Measurements from ENCODE around the gene PFKFB2.
A peak's percentile ranks its signal among the peaks of the same experiment; 100 is the strongest.

The PFKFB2 gene

GRCh38 chr1:207089627-207090355 is 36.7 kb downstream of the PFKFB2 start:
- TF ChIP-seq Cebpa-rat (IDR thresholded peaks at IDR 0.05): no peak
- Histone ChIP-seq H3K4me3 (no peak overlapping the region), H3K4me2 (peak overlapping the region; percentile 43 to 83 (median 55)), H3K4me1 (peaks cover 10 to 41% (median 14%) of the 10 kb centered on the region in 10 experiments; a peak in 18 of 20 replicates), H3K36me3 (no peaks in the 10 kb centered on the region), H3K27ac (no peak overlapping the region; a peak in 1 of 22 replicates), H4K20me1 (no peaks in the 10 kb centered on the region), H3K27me3 (no peaks in the 10 kb centered on the region), H3K9ac (peak overlapping the region in 1 of 11 experiments; percentile 13; a peak in 1 of 22 replicates), H3K9me3 (replicated peaks in 1 of 11) (no peaks in the 10 kb centered on the region)

GRCh38 chr1:207091200-207091908 is 38.3 kb downstream of the PFKFB2 start:
- H3K9ac ChIP-seq: no peak overlapping the region
- no peaks in the 10 kb centered on the region for H4K20me1 ChIP-seq
- no peaks in the 10 kb centered on the region for H3K9me3 ChIP-seq (replicated peaks in 1 of 11)
- H3K36me3 ChIP-seq: no peaks in the 10 kb centered on the region
- no peak overlapping the region for H3K4me3 ChIP-seq
- H3K27ac ChIP-seq: no peak overlapping the region
- H3K4me2 ChIP-seq: peak overlapping the region in 3 of 11 experiments; percentile 6 to 26 (median 14); a peak in 2 of 22 replicates
- no peaks in the 10 kb centered on the region for H3K27me3 ChIP-seq
- no peak for TF ChIP-seq Cebpa-rat (IDR thresholded peaks at IDR 0.05)
- H3K4me1 ChIP-seq: peaks cover 10 to 27% (median 14%) of the 10 kb centered on the region in 10 experiments; a peak in 18 of 20 replicates

GRCh38 chr1:207093944-207094343 is 40.9 kb downstream of the PFKFB2 start:
- H3K4me2 ChIP-seq: no peak overlapping the region
- H3K36me3 ChIP-seq: no peaks in the 10 kb centered on the region
- no peak overlapping the region for H3K9ac ChIP-seq
- no peak overlapping the region for H3K27ac ChIP-seq
- no peaks in the 10 kb centered on the region for H4K20me1 ChIP-seq
- H3K9me3 ChIP-seq (replicated peaks in 1 of 11): peaks cover 8 to 16% (median 12%) of the 10 kb centered on the region in 11 experiments; a peak in 21 of 22 replicates
- H3K27me3 ChIP-seq: no peaks in the 10 kb centered on the region
- no peak overlapping the region for H3K4me3 ChIP-seq
- H3K4me1 ChIP-seq: peaks cover 6 to 22% (median 10%) of the 10 kb centered on the region in 10 experiments; a peak in 18 of 20 replicates
- no peak for TF ChIP-seq Cebpa-rat (IDR thresholded peaks at IDR 0.05)

DNA sequence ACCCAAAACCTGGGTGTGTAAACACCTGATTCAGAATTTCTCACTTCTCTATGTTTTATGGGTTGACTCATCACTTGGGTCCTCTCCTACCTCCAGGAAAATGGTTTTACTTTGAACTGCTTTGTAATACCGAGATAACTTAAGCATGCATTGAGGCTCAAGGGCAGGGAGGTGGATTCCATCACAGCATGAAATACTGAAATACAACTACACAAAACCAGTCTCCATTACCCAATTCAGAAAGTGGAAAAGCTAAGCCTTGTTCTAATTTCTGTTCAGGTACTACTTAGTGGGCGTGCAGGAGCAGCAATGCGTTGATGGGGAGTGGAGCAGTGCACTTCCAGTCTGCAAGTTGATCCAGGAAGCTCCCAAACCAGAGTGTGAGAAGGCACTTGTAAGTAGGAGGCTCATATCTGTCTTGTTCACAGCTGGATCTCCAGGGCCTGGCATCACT is 44.8 kb downstream of the PFKFB2 start:
- Histone ChIP-seq H3K9ac (no peak overlapping the region), H3K4me1 (no peaks in the 10 kb centered on the region), H3K9me3 (replicated peaks in 1 of 11) (peaks cover 13 to 20% (median 18%) of the 10 kb centered on the region in 11 experiments; a peak in 21 of 22 replicates), H3K27me3 (no peaks in the 10 kb centered on the region), H3K27ac (no peak overlapping the region), H3K4me3 (no peak overlapping the region), H4K20me1 (no peaks in the 10 kb centered on the region), H3K4me2 (no peak overlapping the region), H3K36me3 (no peaks in the 10 kb centered on the region)
- no peak for TF ChIP-seq Cebpa-rat (IDR thresholded peaks at IDR 0.05)

- Histone ChIP-seq H3K27ac (no peak overlapping the region), H3K4me1 (peaks cover 0 to 12% (median 0%) of the 10 kb centered on the region in 10 experiments; a peak in 6 of 20 replicates), H3K4me3 (no peak overlapping the region), H3K9me3 (replicated peaks in 1 of 11) (peaks cover 13 to 20% (median 18%) of the 10 kb centered on the region in 11 experiments; a peak in 21 of 22 replicates), H3K4me2 (no peak overlapping the region), H3K9ac (no peak overlapping the region), H3K36me3 (no peaks in the 10 kb centered on the region), H3K27me3 (no peaks in the 10 kb centered on the region), H4K20me1 (no peaks in the 10 kb centered on the region)
- no peak for TF ChIP-seq Cebpa-rat (IDR thresholded peaks at IDR 0.05)
Measured at GRCh38 chr1:207101720-207102119, 48.6 kb downstream of the PFKFB2 start.

DNA sequence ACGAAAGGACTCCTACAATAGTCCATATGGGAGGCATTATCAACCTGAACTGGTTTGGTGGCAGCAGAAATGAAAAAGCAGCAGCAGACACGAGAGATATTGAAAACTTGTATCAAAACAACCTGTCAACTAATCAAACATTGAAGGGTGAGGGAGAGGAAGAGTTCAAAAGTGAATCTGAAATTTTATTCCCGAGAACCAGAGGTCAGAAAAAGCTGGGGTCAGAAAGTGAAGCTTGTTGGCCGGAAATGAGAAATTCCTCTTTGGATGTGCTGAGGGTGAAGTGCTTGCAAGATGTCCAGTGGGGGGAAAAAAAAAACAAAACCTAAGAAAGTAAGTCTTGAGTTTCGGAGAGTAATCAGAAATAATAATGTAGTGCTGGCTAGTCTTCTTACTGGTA is 49.1 kb downstream of the PFKFB2 start:
- no peaks in the 10 kb centered on the region for H4K20me1 ChIP-seq
- no peaks in the 10 kb centered on the region for H3K27me3 ChIP-seq
- peaks cover 0 to 12% (median 0%) of the 10 kb centered on the region in 10 experiments; a peak in 6 of 20 replicates for H3K4me1 ChIP-seq
- H3K4me2 ChIP-seq: no peak overlapping the region
- no peak for TF ChIP-seq Cebpa-rat (IDR thresholded peaks at IDR 0.05)
- no peaks in the 10 kb centered on the region for H3K36me3 ChIP-seq
- no peak overlapping the region for H3K27ac ChIP-seq
- peaks cover 13 to 20% (median 18%) of the 10 kb centered on the region in 11 experiments; a peak in 21 of 22 replicates for H3K9me3 ChIP-seq (replicated peaks in 1 of 11)
- no peak overlapping the region for H3K9ac ChIP-seq
- H3K4me3 ChIP-seq: no peak overlapping the region

- H4K20me1 ChIP-seq: no peaks in the 10 kb centered on the region
- H3K4me2 ChIP-seq: no peak overlapping the region
- H3K27ac ChIP-seq: no peak overlapping the region
- H3K4me1 ChIP-seq: peaks cover 0 to 12% (median 0%) of the 10 kb centered on the region in 10 experiments; a peak in 6 of 20 replicates
- no peaks in the 10 kb centered on the region for H3K36me3 ChIP-seq
- H3K9me3 ChIP-seq (replicated peaks in 1 of 11): peaks cover 13 to 20% (median 17%) of the 10 kb centered on the region in 11 experiments; a peak in 21 of 22 replicates
- no peak overlapping the region for H3K4me3 ChIP-seq
- no peak overlapping the region for H3K9ac ChIP-seq
- H3K27me3 ChIP-seq: no peaks in the 10 kb centered on the region
- no peak for TF ChIP-seq Cebpa-rat (IDR thresholded peaks at IDR 0.05)
Measured at GRCh38 chr1:207102659-207103058, 49.6 kb downstream of the PFKFB2 start.

GRCh38 chr1:207103892-207104373 is 50.9 kb downstream of the PFKFB2 start, which contains the start of gene C4BPA:
Gene C4BPA, plus strand, starts transcription at chr1:207104233. Its CDS starts 8,793 bp downstream, at chr1:207113026.
- H3K9ac ChIP-seq: no peak within 1 kb of the TSS
- H3K27me3 ChIP-seq: no peaks in the 10 kb centered on the region
- H3K9me3 ChIP-seq (replicated peaks in 1 of 11): peaks cover 3 to 8% (median 5%) of the 10 kb centered on the region in 11 experiments; a peak in 17 of 22 replicates
- H3K27ac ChIP-seq: no peak within 1 kb of the TSS
- H3K4me3 ChIP-seq: no peak within 1 kb of the TSS
- peak within 1 kb of the TSS in 4 of 11 experiments; percentile 18 to 53 (median 43); a peak in 7 of 22 replicates for H3K4me2 ChIP-seq
- H3K4me1 ChIP-seq: peaks cover 0 to 12% (median 0%) of the 10 kb centered on the region in 10 experiments; a peak in 6 of 20 replicates
- no peaks in the 10 kb centered on the region for H4K20me1 ChIP-seq
- TF ChIP-seq Cebpa-rat (IDR thresholded peaks at IDR 0.05): peak in 10 of 11 experiments; percentile 12 to 72 (median 46); a peak in 9 of 22 replicates
- no peaks in the 10 kb centered on the region for H3K36me3 ChIP-seq

DNA sequence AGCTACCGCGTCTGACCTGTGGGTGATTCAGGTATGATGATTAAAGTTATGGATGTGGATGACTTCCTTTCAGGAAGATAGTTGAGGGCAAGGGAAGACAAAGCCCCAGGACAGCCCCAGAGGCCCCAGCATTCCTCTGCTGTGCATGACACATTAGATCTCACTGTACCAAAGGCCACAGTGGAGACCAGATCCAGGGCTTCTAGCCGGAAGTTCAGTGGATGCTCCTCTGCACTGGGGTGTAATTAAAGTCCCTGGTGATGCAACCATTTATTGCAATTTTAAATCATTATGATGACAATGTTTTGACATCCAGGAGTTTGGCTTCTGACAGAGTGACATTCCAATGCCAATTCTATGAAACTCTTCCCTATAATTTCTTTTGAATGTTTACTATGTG is 55.9 kb downstream of the PFKFB2 start:
- Histone ChIP-seq H3K27ac (no peak overlapping the region), H3K4me3 (no peak overlapping the region), H3K36me3 (no peaks in the 10 kb centered on the region), H4K20me1 (no peaks in the 10 kb centered on the region), H3K4me2 (no peak overlapping the region), H3K9me3 (replicated peaks in 1 of 11) (no peaks in the 10 kb centered on the region), H3K4me1 (peaks cover 0 to 5% (median 0%) of the 10 kb centered on the region in 10 experiments; a peak in 6 of 20 replicates), H3K27me3 (no peaks in the 10 kb centered on the region), H3K9ac (no peak overlapping the region)
- TF ChIP-seq Cebpa-rat (IDR thresholded peaks at IDR 0.05): no peak

Data from BLaER1 treated with 17β-estradiol and CSF1 and Interleukin-3, amounts not matched to agents 10 nM and 100 nM (cell line).